GM20000 (cell line): ENCODE data around the gene RNASE12.

Experiments
- DNase-seq: peaks from one replicate; pipeline ENCODE4 v3.0.0; 2012; ENCODE audit warnings: low spot score
- TF ChIP-seq, protein P1 (sequence below): IDR thresholded peaks from 2 replicates; pipeline ENCODE4 v1.5.1; 2012; ENCODE audit warnings: mild to moderate bottlenecking, control low read depth; ENCODE audit errors: extremely low read depth, missing control alignments

The RNASE12 gene

DNA sequence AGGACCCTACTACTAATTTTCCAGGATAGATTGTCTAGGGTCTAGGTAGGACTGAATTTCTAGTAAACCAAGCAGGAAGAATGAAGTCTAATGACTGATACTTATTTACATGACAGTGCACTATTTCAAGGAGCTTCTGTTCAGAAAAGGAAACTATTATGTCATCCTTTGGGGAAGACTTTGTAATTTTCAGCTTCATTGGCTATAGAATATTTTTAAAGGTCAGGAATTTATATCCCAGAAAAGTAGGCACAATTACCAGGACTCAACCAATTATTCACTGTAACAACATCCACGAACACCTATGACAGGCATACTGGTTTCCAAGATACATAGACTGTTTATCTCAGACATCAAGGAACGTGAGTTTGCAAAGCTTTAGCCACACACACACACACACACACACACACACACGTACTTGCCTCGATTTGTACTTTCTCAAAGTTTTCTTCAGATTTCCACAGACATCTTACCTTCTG lies 27.1 kb upstream of the RNASE12 start:
- DNase-seq, result no peak
- TF ChIP-seq, protein P1, sequence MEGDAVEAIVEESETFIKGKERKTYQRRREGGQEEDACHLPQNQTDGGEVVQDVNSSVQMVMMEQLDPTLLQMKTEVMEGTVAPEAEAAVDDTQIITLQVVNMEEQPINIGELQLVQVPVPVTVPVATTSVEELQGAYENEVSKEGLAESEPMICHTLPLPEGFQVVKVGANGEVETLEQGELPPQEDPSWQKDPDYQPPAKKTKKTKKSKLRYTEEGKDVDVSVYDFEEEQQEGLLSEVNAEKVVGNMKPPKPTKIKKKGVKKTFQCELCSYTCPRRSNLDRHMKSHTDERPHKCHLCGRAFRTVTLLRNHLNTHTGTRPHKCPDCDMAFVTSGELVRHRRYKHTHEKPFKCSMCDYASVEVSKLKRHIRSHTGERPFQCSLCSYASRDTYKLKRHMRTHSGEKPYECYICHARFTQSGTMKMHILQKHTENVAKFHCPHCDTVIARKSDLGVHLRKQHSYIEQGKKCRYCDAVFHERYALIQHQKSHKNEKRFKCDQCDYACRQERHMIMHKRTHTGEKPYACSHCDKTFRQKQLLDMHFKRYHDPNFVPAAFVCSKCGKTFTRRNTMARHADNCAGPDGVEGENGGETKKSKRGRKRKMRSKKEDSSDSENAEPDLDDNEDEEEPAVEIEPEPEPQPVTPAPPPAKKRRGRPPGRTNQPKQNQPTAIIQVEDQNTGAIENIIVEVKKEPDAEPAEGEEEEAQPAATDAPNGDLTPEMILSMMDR, result no peak

DNA sequence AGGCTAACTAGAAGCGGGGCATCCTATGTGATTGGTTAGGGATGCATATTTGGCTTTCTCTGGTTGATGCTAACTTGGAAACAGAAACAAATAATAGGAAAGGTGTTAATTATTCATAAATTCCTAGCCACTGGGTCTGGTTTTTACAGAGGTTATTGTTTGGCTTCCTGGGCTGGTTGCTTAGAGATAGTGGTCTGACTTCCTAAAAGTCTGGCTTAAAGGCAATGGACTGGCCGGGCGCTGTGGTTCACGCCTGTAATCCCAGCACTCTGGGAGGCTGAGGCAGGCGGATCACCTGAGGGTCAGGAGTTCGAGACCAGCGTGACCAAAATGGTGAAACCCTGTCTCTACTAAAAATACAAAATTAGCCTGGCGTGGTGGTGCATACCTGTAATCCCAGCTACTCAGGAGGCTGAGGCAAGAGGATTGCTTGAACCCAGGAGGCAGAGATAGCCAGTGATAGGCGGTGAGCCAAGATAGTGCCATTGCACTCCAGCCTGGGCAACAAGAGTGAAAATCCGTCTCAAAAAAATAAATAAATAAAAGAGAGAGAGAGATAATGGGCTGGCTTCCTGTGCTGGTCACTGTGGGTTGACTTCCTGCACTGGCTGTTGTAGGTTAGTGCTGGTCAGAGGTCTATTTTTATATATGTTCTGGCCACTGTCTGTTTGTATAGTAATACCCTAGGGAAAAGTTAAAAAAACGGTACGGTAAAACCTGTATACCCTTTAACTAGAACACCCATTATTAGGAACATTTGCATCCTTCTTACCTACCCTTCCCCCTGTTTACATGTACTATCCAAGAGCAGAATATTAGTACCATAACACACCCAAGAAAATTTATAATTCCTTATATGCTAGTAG lies 26.2 kb upstream of the RNASE12 start:
- TF ChIP-seq, protein P1, result no peak

GRCh38 chr14:20615996-20616395 lies 24.8 kb upstream of the RNASE12 start:
- TF ChIP-seq, protein P1, result no peak
- no peak for DNase-seq

More for the DNA sequence above, 26.2 kb upstream of the RNASE12 start:
- peak; percentile 27 for DNase-seq

GRCh38 chr14:20614038-20614840 lies 23.1 kb upstream of the RNASE12 start:
- DNase-seq, result no peak
- TF ChIP-seq, protein P1, result no peak

GRCh38 chr14:20613094-20614037 lies 22.2 kb upstream of the RNASE12 start:
- TF ChIP-seq, protein P1, result peak; percentile 42
- DNase-seq, result peak; percentile 74

DNA sequence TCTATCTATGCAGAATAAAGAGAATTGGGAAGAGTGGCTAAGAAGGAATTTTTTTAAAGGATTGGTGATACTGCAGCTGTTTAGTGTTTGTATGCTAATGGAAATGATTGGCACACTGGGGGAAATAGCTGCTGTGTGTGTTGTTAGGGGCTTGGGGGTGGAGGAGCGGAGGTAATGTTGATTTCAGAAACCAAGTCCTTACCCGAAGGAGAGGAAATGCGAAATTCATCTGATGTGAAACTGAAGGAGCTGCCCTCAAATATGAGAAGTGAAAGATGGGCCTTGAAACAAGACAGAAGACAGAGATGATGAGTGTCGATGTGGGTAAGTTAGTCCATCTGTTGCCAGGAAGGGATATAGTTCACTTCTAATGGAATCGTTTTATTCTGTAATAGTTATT lies 21.2 kb upstream of the RNASE12 start:
- TF ChIP-seq, protein P1, result no peak
- DNase-seq, result peak; percentile 42
